ENCODE measurements around the gene ACTL9. TPM values are rescaled to one million over a fixed set of nuclear protein-coding genes. Genes with fewer than 3 reads are reported as not detected.

ACTL9 gene
- total RNA-seq, 1 experiment from 2014 or later = not detected

Other genes starting within 250 kb of the ACTL9 start
- not detected in 2 replicates for gene PRAM1, start 196.2 kb downstream of the ACTL9 start, total RNA-seq (2014; rRNA removed; shearing (Covaris generic); ENCODE audit: low replicate concordance)
- 3.8 and 11.8 TPM in 2 replicates for gene ZNF414, start 184.6 kb downstream of the ACTL9 start, total RNA-seq (2014; rRNA removed; shearing (Covaris generic); ENCODE audit: low replicate concordance)
- gene MYO1F, start 121.4 kb downstream of the ACTL9 start, total RNA-seq (2014; rRNA removed; shearing (Covaris generic); ENCODE audit: low replicate concordance) = not detected in 2 replicates
- not detected in 2 replicates for gene ADAMTS10, start 88.1 kb downstream of the ACTL9 start, total RNA-seq (2014; rRNA removed; shearing (Covaris generic); ENCODE audit: low replicate concordance)
- not detected in 2 replicates for gene NFILZ, start 68.2 kb downstream of the ACTL9 start, total RNA-seq (2014; rRNA removed; shearing (Covaris generic); ENCODE audit: low replicate concordance)
- gene OR2Z1, start 22.8 kb upstream of the ACTL9 start, total RNA-seq (2014; rRNA removed; shearing (Covaris generic); ENCODE audit: low replicate concordance) = not detected in 2 replicates
- 48.4 and 78.6 TPM in 2 replicates for gene ZNF558, start 133.5 kb upstream of the ACTL9 start, total RNA-seq (2014; rRNA removed; shearing (Covaris generic); ENCODE audit: low replicate concordance)
- gene MBD3L1, start 133.6 kb upstream of the ACTL9 start, total RNA-seq (2014; rRNA removed; shearing (Covaris generic); ENCODE audit: low replicate concordance) = not detected in 2 replicates

Data from Karpas-422 (cell line).